Right atrium auricular region (tissue), 2 donors: ENCODE measurements around the gene PDZD2. TPM values are rescaled to one million over a fixed set of nuclear protein-coding genes. Genes with fewer than 3 reads are reported as not detected.

Experiments used
- DNase-seq: peaks from one replicate; pipeline ENCODE4 v3.0.0-alpha.2; 2019; ENCODE audit warnings: low spot score
- H3K27ac ChIP-seq, 2 donors: fragments of 200-600 bp; sonication (generic); 1 replicate in 1 of 2; 2 replicates in 1 of 2; pipeline ENCODE4 v1.5.1; 2016 to 2019
- H3K27me3 ChIP-seq, 2 donors: fragments of 200-600 bp; sonication (generic); one replicate each; pipeline versions ENCODE4 v1.5.1 to v1.6.0; 2017 to 2019
- H3K36me3 ChIP-seq: fragments of 200-600 bp; sonication (generic); one replicate; pipeline ENCODE4 v1.5.1; 2016
- H3K4me1 ChIP-seq, 2 donors: fragments of 200-600 bp; sonication (generic); one replicate each; pipeline versions ENCODE4 v1.5.1 to v1.6.0; 2017 to 2019
- H3K4me3 ChIP-seq, 2 donors: fragments of 200-600 bp; sonication (generic); 1 replicate in 1 of 2; 2 replicates in 1 of 2; pipeline ENCODE4 v1.5.1; 2017 to 2019; ENCODE audit warnings: mild to moderate bottlenecking in 1 of 2, moderate library complexity in 1 of 2
- H3K9me3 ChIP-seq, 2 donors: fragments of 200-600 bp; sonication (generic); one replicate each; pipeline ENCODE4 v1.5.1; 2019
- CTCF ChIP-seq, 2 donors: fragments of 200-600 bp; sonication (generic); IDR thresholded peaks; one replicate each; pipeline ENCODE4 v1.5.1; 2019; ENCODE audit warnings: antibody characterized with exemption in 2 of 2
- microRNA-seq, 2 donors: library from miRNA; unstranded; fragments of <30 nt; microRNA quantifications; one replicate each; pipeline ENCODE4, GENCODE V29; 2016 to 2017; ENCODE audit warnings: borderline number of aligned reads in 2 of 2, borderline replicate concordance in 1 of 2
- total RNA-seq, 2 donors: library from RNA; depleted of rRNA; stranded (reverse); fragments of >200 nt; gene quantifications; one replicate each; pipeline ENCODE4 v1.1.0, GENCODE V29; 2016

PDZD2 gene
- total RNA-seq, 2 donors from 2014 or later: 79.5 to 86.4 TPM

GRCh38 chr5:32157078-32157477, 518.1 kb downstream of the PDZD2 start:
- TF ChIP-seq CTCF (IDR thresholded peaks at IDR 0.05): no peak
- Histone ChIP-seq H3K4me3 (no peak overlapping the region), H3K27me3 (no peaks in the 10 kb centered on the region), H3K27ac (no peak overlapping the region), H3K4me1 (peaks cover 0 to 56% of the 10 kb centered on the region in 2 donors), H3K36me3 (no peaks in the 10 kb centered on the region), H3K9me3 (no peaks in the 10 kb centered on the region)
- no peak for DNase-seq

GRCh38 chr5:32158679-32158975, 519.7 kb downstream of the PDZD2 start:
- no peak overlapping the region for H3K4me3 ChIP-seq
- no peak for TF ChIP-seq CTCF (IDR thresholded peaks at IDR 0.05)
- H3K36me3 ChIP-seq: no peaks in the 10 kb centered on the region
- H3K4me1 ChIP-seq: peaks cover 0 to 47% of the 10 kb centered on the region in 2 donors
- no peak overlapping the region for H3K27ac ChIP-seq
- DNase-seq: no peak
- H3K9me3 ChIP-seq: no peaks in the 10 kb centered on the region
- no peaks in the 10 kb centered on the region for H3K27me3 ChIP-seq

- no peak for DNase-seq
- Histone ChIP-seq H3K27ac (no peak overlapping the region), H3K27me3 (no peaks in the 10 kb centered on the region), H3K4me1 (peaks cover 0 to 38% of the 10 kb centered on the region in 2 donors), H3K9me3 (no peaks in the 10 kb centered on the region), H3K36me3 (no peaks in the 10 kb centered on the region), H3K4me3 (no peak overlapping the region)
- TF ChIP-seq CTCF (IDR thresholded peaks at IDR 0.05): no peak
Measured at GRCh38 chr5:32159328-32160072, 520.6 kb downstream of the PDZD2 start.

GRCh38 chr5:32160228-32160627, 521.3 kb downstream of the PDZD2 start:
- Histone ChIP-seq H3K27ac (no peak overlapping the region), H3K4me3 (no peak overlapping the region), H3K27me3 (no peaks in the 10 kb centered on the region), H3K4me1 (peaks cover 0 to 41% of the 10 kb centered on the region in 2 donors), H3K9me3 (no peaks in the 10 kb centered on the region), H3K36me3 (no peaks in the 10 kb centered on the region)
- TF ChIP-seq CTCF (IDR thresholded peaks at IDR 0.05): no peak
- no peak for DNase-seq

Small RNA genes within 50 kb of the gene (microRNA-seq; reads per million reads assigned to microRNA genes)
- 0 reads per million in 2 donors for gene MIR4279

Other genes starting within 250 kb of the PDZD2 start
- 10 to 100 TPM; 27.3 to 28.5 TPM for gene DROSHA, start 107.0 kb upstream of the PDZD2 start, total RNA-seq
- gene C5orf22, start 106.8 kb upstream of the PDZD2 start, total RNA-seq: 10 to 100 TPM; 11.3 to 18.8 TPM